ENCODE results near the gene LCP1. TPM values are rescaled to one million over a fixed set of nuclear protein-coding genes. Genes with fewer than 3 reads are reported as not detected.

LCP1 gene
- total RNA-seq, 1 experiment from 2014 or later = 32.1 TPM

DNA sequence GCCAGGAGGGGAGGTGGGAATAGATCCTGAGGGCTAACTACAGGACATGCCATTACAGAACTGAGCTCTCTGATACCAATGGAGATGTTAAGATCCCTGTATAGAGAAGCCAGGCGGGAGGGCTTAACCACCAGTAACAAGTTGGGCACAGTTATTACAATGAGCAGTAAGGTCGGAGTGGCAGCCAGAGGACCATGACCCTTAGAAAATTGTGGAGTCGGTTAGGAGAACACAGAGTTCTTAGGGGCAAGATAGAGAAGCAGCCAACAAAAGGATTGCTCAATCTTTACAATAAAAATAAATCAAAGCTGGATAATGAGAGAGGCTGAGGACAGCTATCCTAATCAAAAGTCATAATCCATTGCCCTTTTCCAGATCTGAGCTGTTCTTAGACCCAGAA, 87.5 kb downstream of the LCP1 start:
- BruUV-seq (replicated peaks) = no TSS peak
- CTCF ChIA-PET = no interaction called here
- DNase-seq = no peak
- peaks cover 6% of the 10 kb centered on the region for H3K4me1 Mint-ChIP-seq (ENCODE audit: low read depth, unreplicated experiment)
- no peaks in the 10 kb centered on the region for H3K4me1 ChIP-seq
- H3K27me3 ChIP-seq (replicated peaks; ENCODE audit: control insufficient read depth, insufficient read depth, low read length) = no peaks in the 10 kb centered on the region
- no peak overlapping the region for H3K4me3 Mint-ChIP-seq (ENCODE audit: unreplicated experiment)
- TF ChIP-seq, protein P1, sequence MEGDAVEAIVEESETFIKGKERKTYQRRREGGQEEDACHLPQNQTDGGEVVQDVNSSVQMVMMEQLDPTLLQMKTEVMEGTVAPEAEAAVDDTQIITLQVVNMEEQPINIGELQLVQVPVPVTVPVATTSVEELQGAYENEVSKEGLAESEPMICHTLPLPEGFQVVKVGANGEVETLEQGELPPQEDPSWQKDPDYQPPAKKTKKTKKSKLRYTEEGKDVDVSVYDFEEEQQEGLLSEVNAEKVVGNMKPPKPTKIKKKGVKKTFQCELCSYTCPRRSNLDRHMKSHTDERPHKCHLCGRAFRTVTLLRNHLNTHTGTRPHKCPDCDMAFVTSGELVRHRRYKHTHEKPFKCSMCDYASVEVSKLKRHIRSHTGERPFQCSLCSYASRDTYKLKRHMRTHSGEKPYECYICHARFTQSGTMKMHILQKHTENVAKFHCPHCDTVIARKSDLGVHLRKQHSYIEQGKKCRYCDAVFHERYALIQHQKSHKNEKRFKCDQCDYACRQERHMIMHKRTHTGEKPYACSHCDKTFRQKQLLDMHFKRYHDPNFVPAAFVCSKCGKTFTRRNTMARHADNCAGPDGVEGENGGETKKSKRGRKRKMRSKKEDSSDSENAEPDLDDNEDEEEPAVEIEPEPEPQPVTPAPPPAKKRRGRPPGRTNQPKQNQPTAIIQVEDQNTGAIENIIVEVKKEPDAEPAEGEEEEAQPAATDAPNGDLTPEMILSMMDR (IDR thresholded peaks at IDR 0.05; ENCODE audit: insufficient read depth in 1 of 2, low read depth in 1 of 2, low read length in 1 of 2, severe bottlenecking in 1 of 2, unreplicated experiment in 1 of 2) = no peak
- POLR2A ChIA-PET = no interaction called here
- no peak overlapping the region for H3K27ac Mint-ChIP-seq (ENCODE audit: unreplicated experiment)
- no peaks in the 10 kb centered on the region for H3K9me3 Mint-ChIP-seq (ENCODE audit: unreplicated experiment)
- intact Hi-C loops (cut with micrococcal nuclease; ENCODE audit: unreplicated experiment) = no loop called here
- H3K27me3 Mint-ChIP-seq (ENCODE audit: insufficient read depth, unreplicated experiment) = peaks cover 15% of the 10 kb centered on the region
- no peaks in the 10 kb centered on the region for H3K9me3 ChIP-seq
- no peaks in the 10 kb centered on the region for H3K36me3 Mint-ChIP-seq (ENCODE audit: insufficient read depth, unreplicated experiment)
- H3K36me3 ChIP-seq (ENCODE audit: control insufficient read depth, insufficient read depth, low read length) = no peaks in the 10 kb centered on the region
- no peak overlapping the region for H3K4me3 ChIP-seq (ENCODE audit: low read depth, low read length)

DNA sequence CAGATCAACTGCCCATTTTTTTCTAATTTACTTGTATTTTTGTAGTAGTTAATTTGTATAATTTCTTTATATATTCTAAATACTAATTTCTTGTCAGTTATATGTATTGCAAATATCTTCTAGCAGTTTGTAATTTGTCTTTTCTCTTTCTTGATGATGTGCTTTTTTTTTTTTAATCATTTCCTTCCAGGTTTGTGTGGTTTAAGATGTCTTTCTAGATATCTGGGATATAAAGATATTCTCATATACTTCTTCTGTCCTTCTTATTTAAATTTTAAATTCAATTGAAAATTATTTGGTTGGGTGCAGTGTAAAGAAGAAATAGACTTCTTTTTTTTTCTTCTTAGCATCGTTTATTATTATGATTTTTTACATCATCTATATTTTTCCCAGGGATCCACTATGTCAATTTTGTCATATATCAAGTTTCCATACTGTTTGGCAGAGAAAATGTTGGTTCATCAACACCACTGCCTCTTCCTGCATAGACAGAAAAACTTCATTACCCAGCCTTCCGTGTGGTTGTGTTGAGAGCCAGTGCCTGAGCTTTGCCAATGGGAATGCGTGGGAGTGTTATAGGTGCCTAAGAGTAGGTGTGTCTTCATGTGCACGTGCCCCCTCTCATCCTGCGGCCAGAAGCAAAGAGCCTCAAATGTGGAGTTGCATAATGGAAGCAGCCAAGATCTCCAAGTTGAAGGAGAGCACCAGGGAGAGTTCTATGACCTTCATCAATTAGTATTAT, 93.0 kb downstream of the LCP1 start:
- H3K36me3 ChIP-seq (ENCODE audit: control insufficient read depth, insufficient read depth, low read length) = no peaks in the 10 kb centered on the region
- Mint-ChIP-seq H3K36me3 (ENCODE audit: insufficient read depth, unreplicated experiment) (no peaks in the 10 kb centered on the region), H3K9me3 (ENCODE audit: unreplicated experiment) (no peaks in the 10 kb centered on the region), H3K4me1 (ENCODE audit: low read depth, unreplicated experiment) (no peaks in the 10 kb centered on the region), H3K27me3 (ENCODE audit: insufficient read depth, unreplicated experiment) (peaks cover 22% of the 10 kb centered on the region), H3K4me3 (ENCODE audit: unreplicated experiment) (no peak overlapping the region), H3K27ac (ENCODE audit: unreplicated experiment) (no peak overlapping the region)
- H3K4me3 ChIP-seq (ENCODE audit: low read depth, low read length) = no peak overlapping the region
- H3K27me3 ChIP-seq (replicated peaks; ENCODE audit: control insufficient read depth, insufficient read depth, low read length) = no peaks in the 10 kb centered on the region
- intact Hi-C loops (cut with micrococcal nuclease; ENCODE audit: unreplicated experiment) = no loop called here
- no peaks in the 10 kb centered on the region; the same call in 1 of the 2 replicates for H3K9me3 ChIP-seq
- CTCF ChIA-PET = no interaction called here
- TF ChIP-seq, protein P1 (IDR thresholded peaks at IDR 0.05; ENCODE audit: insufficient read depth in 1 of 2, low read depth in 1 of 2, low read length in 1 of 2, severe bottlenecking in 1 of 2, unreplicated experiment in 1 of 2) = no peak
- no peaks in the 10 kb centered on the region for H3K4me1 ChIP-seq
- no peak for DNase-seq
- POLR2A ChIA-PET = no interaction called here
- BruUV-seq (replicated peaks) = no TSS peak

DNA sequence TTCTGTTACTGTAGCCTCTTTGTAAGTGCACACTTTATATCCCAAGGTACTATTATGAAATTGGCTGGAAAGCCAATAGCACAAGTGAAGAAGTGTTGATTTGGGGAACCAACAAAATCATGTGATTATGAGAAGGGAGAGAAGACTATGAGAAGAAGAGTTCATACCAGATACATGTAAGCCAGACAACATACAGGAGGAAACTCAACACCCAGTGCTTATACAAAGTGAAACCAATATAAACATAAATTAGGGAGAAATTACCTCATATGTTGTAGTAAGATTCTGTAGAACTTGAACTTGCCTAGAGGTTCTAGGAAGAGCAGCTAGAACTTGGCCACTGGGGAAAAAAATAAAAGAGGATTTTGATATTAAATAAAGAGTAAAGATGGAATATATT, 94.5 kb downstream of the LCP1 start:
- Mint-ChIP-seq H3K27me3 (ENCODE audit: insufficient read depth, unreplicated experiment) (peaks cover 14% of the 10 kb centered on the region), H3K4me1 (ENCODE audit: low read depth, unreplicated experiment) (no peaks in the 10 kb centered on the region), H3K9me3 (ENCODE audit: unreplicated experiment) (no peaks in the 10 kb centered on the region), H3K27ac (ENCODE audit: unreplicated experiment) (no peak overlapping the region), H3K4me3 (ENCODE audit: unreplicated experiment) (no peak overlapping the region), H3K36me3 (ENCODE audit: insufficient read depth, unreplicated experiment) (no peaks in the 10 kb centered on the region)
- no peaks in the 10 kb centered on the region for H3K4me1 ChIP-seq
- intact Hi-C loops (cut with micrococcal nuclease; ENCODE audit: unreplicated experiment) = no loop called here
- no peak overlapping the region for H3K4me3 ChIP-seq (ENCODE audit: low read depth, low read length)
- H3K9me3 ChIP-seq = no peaks in the 10 kb centered on the region; the same call in 1 of the 2 replicates
- DNase-seq = no peak
- CTCF ChIA-PET = no interaction called here
- POLR2A ChIA-PET = no interaction called here
- BruUV-seq (replicated peaks) = no TSS peak
- H3K36me3 ChIP-seq (ENCODE audit: control insufficient read depth, insufficient read depth, low read length) = no peaks in the 10 kb centered on the region
- no peaks in the 10 kb centered on the region for H3K27me3 ChIP-seq (replicated peaks; ENCODE audit: control insufficient read depth, insufficient read depth, low read length)
- TF ChIP-seq, protein P1 (IDR thresholded peaks at IDR 0.05; ENCODE audit: insufficient read depth in 1 of 2, low read depth in 1 of 2, low read length in 1 of 2, severe bottlenecking in 1 of 2, unreplicated experiment in 1 of 2) = no peak
